Medulla oblongata (tissue), 1 donor: ENCODE measurements around the gene DLGAP1.
"Not testable (repeated sequence)": the region's sequence is repeated elsewhere in the genome, so short reads cannot be mapped to it uniquely, and the experiment has no call there.

Experiments used
- DNase-seq: peaks from one replicate; pipeline ENCODE4 v3.0.0-alpha.2; 2015; ENCODE audit errors: extremely low spot score

The DLGAP1 gene

DNA sequence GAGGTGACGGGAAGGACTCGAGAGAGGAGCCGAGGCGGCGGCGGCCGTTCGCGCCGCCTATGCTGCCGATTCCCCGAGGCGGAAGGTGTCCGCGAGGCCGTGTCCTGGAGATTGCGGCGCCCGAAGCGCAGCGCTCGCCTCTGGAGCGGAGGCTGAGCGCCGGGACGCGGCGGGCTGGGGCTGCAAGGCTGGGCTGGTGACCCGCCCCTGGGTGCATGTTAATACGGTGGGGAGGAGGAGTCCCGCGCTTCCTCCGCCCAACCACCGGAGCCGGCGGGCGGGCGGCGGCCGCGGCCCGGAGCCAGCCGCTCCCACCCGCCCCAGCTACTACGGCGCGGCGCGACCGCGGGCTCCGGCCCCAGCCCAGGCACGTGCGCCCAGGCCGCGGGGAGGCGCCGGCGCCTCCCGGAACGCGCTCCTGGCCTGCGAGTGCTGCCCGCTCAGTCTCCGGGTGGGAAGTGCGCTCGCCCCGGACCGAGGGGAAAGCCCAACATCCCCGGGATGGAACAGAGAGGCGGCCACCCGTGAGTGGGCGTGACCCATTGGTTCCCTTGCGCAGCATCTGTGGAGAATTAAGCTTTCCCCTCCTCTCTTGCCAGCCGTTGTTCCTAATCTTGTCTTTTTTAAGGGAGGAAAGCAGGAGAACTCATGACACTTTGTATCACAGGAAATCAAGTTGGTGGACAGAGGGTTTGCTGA is at the start of gene DLGAP1:
DLGAP1 (minus strand) TSS at position 195 of the 699 bp plus-strand sequence.
- DNase-seq, result peak; percentile 45

DNA sequence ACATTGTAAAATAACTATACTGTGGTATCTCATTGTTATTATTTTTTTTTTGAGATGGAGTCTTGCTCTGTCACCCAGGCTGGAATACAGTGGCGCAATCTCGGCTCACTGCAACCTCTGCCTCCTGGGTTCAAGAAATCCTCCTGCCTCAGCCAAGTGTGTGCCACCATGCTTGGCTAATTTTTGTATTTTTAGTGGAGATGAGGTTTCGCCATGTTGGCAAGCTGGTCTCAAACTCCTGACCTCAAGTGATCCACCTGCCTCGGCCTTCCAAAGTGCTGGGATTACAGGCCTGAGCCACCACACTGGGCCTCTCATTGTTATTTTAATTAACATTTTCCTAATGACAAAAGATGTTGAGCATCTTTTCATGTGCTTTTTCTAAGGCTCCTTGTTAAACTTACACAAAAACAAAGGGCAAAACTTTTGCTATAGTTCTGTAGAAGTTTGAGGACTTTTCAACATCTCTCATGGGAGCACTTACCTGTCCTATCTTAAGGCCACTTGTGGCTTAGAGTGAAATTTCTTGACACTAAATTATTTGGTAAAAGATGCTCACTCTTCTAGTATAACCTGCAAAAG is 39.7 kb upstream of the DLGAP1 start:
- DNase-seq, result not testable (repeated sequence)

DNA sequence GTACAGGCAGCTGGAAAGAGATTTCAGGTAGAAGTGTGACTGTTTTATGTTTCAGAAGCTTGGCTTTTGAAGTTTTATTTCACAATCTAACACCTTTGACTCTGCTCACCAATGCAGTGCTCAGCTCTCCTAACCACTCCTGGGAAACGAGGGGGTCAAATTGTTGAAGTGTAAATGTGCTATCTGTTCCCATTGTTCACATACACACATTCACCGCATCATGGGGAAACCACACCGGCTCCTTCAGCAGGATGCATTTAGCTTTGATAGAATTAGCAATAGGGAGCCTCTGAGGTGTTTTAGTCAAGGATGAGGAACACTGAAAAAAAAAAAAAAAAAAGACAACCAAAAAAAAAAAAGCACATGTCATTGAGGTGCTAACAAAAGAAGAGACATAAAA is 13.4 kb upstream of the DLGAP1 start:
- no peak for DNase-seq

DNA sequence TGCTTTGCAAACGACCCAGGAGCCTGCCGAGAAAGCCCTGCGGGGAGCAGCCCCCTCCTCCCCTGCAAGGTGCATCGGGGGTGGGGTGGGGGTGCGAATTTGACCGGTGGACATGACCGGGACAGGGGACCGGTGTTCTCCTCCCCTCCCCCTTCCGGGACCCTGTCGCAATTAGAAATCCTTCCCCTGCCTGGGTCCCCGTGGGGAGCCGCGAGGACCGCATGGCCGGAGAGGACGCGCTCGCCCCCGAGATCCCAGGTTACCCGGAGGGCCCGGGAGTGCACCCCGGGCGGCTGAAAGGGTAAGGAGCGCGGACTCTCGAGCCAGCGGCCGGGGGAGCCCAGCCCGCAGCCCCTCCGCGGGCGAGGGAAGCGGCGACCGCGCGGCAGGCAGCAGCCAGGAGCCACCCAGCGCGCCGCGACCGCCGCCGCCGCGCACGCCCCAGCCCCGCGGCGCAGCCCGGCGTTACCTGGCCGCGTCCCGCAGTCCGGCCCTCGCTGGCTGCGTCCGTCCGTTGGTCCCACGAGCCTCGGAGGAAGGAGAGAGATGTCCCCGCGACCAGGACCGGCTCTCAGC is 482 bp downstream of the DLGAP1 start:
- no peak for DNase-seq

DNA sequence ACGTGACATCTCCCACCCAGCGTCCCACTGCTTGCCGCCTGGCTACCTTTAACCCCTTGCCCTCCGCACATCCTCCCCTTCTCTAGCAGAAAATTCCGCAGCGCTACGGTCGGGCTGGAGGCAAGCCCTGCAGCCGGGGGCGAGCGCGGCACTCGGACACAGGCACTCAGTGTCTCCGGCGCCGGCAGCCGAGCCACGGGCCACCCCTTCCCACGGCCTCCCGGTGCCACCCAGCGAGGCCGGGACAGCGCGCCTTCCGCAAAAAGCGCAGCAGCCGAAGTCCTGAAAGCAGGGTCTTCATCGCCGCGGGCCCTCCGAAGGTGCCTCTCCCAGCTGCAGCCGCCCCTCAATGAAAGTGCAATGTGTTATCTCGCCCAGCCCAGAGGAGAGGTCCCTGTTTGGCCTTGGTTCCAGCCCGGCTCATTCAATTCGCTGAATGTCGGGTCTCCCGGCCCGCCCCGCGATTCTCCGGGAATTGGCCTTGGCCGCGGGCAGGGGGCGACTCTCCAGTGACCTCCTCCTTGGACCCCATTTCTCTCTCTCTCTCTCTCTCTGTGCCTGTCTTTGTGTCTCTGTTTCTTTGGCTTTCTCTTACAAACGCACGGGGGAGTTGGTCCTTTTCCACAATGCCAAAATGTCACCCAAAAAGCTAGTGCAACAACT is 1.1 kb downstream of the DLGAP1 start:
- DNase-seq, result peak; percentile 9

DNA sequence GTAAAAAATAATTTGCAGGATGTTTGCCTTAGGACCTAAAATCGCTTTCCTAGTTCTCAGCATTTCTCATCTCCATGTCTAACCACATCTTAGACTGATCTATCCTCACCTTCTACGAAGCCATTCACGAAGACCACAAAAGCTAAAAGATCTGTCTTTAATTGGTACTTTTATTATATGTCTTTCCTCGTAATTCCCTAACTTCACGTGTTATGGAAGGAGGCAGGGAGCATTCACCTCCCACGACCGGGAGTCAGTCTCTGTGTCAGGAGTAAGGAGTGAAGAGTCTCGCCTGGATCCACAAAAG is 1.6 kb downstream of the DLGAP1 start:
- no peak for DNase-seq

DNA sequence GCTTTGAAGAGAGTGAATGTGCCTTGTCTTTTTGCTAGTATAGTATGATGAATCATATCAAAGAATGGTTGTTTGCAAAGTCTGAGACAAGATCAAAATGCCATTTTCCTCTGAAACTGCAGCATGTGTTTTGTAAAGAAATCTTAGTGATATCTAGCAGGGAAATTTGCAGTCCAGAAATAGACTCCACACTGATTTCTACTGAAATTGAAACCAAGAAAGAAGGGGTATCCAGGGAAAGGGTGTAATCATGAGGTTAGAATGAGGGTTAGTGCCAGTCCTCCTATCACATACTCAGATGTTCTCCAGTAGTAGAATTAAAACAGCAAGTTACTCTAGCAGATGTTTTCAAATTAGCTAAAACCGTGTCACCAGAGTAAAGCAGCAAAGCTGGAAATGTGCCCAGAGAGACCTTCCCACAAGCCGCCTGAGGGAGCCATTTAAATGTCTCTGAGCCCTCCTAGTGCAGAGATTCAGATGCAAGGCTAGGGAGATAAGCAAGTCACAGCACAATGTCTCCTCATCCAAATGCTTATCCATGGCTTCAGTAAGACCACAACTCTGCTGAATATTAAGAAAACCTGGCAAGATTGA is 4.9 kb downstream of the DLGAP1 start:
- DNase-seq, result peak; percentile 43

DNA sequence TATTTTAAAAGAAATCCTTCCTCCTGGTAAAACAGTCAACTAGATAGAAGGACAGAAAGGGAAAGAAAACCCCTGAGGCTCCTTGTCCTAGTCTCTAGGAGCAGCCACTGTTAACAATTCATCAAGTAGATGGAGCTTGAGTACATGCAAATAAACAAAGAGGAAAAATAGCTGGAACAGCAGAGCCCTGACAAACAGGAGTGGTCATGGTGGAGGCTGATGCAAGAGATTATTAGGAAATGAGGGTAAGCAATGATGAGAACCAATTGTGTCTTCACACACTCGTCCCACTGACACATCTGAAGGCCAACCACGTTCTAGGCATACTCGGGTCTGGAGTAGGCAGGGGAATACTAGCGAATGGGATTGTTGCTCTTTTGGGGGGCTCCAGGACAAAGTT is 9.2 kb downstream of the DLGAP1 start:
- no peak for DNase-seq

DNA sequence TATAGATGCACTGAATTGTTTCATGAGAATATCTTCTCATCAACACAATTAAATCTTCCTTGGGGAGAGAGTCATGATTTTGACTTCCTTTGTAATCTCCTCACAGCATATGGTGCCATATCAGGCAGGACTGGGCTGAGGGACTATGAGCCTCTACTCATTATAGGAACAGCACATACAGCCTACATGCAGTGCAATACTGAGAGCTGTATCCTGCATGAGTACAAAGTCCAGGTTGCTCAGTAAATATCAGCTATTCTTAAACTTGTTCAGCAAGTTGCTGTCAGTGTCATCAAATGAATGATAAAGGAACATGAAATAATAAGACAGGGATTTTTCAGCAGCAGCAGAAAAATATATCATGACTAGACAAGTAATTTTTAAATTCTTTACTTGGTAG is 10.8 kb downstream of the DLGAP1 start:
- no peak for DNase-seq

DNA sequence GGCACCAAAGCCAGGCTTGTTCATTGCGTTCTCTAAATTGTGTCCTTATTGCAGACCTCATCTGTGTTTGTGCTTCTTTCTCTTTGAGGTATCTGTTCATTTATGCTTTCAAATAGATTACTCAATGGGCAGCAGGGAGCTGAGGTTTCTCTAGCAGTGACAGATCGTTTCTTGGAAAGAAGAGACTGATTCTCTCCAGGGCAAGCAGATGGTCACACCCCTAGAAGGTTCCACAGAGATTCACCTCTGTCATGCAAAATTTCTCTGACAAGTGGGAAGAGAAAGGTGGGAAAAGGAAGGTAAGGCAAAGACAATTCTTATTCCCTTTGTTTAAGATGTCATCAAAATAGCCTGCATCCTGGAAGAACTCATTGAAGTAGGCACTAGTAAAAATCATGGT is 14.0 kb downstream of the DLGAP1 start:
- DNase-seq, result no peak

DNA sequence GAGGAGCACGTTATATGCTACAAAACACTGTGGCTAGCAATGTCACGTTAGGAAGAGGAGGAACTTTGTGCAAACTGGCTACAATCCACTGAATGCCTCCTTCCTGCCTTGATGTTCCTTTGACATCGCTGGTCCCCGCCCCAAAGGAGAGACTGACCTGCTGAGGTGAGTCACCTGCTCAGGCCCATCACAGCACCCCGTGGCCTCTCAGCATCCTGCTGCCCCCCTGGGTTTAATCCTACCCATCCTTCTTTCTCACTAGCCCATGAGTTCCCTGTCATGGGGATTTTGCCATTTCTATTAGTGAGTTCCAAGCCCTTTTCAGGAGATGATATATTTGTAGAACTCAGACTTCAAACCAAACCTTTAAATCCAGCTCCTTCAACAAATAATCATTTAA is 16.2 kb downstream of the DLGAP1 start:
- no peak for DNase-seq

DNA sequence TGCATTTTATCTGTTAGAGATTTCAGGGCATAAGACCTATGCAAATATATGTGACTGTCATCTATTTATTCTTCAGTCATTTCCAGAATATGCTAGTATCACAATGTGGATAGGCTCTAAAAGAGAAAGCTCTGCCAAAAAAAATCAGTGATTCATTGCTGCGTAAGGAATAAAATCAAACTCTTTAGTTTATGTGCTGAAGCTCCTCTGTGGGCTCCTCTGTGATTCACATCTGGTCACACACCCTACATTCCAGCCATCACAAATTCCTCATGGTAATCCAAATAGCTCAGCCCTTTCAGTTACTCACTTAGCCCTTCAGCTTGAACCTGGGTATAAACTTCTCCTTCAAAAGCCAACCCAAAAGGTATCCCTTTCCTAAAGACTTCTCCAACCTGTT is 21.4 kb downstream of the DLGAP1 start:
- no peak for DNase-seq

DNA sequence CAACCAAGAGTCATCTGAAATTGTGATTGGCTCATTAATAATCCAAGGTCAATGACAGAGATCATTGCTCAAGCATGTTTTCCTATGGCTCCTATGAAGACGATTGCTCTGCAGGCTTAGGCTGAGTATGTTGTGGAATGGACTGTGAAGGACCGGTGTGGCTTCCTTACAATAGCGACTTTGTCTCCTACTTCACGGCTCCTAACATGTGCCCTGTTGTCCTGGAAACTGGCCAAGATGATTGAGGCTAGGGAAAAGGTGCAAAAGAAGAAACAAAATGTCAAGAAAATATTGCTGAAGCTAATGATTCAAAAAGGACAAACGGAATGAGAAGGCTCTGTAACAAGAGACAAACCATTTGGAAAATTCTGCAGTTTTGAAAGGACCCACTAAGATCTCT is 24.3 kb downstream of the DLGAP1 start:
- no peak for DNase-seq

DNA sequence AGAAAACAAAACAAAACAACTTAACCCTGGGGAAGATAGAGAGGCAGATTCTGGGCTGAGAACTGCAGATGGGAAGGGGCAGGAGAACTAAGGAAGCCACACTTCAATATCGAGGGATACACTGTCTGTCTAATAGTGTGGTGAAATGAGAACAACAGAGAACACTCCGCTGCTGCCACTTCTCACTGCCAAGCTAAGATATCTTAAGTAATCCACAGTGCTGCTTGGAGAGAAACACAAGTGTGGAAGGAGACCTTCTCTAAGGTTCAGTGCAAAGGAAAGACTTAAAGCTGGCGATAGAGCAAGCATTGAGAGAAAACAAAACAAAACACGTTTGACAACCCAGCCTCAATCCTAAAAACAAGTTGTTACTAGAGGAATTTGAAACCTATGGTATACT is 37.4 kb downstream of the DLGAP1 start:
- no peak for DNase-seq

DNA sequence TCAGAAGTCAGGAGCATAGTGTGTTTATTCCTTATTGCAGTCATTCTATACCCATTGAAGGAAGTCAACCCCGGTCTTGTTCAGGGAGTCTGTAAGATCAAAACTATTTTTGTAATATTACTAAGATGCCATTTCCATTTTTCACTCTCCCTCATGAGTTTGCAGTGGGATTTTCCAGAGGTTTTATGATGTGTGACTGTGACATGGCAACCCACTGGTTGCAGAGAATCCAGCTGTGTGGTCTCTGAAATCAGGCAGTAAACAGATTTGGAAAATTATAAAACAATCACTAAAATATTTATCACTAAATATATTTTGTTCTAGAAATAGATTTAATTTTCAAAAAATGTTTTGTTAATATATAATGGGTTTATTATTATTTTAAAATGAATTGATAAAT is 38.1 kb downstream of the DLGAP1 start:
- no peak for DNase-seq

DNA sequence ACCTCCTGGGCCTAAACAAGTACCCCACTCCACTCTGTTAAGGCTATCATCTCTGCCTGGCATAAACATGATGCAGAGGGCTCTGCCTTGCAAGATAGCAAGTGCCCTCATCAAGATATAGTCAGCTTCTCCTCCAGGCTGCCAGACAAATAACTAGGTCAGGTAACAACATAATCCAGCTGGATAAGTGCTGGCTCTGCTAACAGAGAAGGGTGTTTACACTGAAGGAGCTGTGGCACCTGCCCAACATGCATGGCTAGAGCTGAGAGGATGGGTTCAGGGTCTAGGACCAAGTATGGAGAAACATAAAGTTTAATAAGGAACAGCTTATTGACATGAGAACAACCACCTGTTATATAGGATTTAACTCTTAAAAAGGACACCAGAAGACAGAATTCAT is 42.8 kb downstream of the DLGAP1 start:
- DNase-seq, result no peak

DNA sequence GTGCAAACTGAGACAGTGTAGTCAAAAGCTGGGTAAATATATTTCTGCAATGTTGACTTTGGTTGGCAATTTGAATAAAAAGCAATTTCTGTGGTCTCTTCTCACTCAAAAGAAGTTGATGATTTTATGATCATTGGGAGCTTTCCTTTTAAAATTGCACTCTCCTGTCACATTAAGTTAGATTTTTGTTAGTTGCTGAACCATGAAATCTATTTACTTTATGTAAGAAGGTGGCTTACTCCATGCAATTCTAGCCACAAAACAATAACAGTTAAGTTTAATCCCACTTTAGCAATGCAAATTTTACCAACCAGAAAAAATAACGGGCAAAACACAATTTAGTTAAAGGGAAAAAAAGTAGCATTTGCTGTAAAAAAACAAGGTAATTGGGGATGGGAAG is 48.3 kb downstream of the DLGAP1 start:
- DNase-seq, result no peak

DNA sequence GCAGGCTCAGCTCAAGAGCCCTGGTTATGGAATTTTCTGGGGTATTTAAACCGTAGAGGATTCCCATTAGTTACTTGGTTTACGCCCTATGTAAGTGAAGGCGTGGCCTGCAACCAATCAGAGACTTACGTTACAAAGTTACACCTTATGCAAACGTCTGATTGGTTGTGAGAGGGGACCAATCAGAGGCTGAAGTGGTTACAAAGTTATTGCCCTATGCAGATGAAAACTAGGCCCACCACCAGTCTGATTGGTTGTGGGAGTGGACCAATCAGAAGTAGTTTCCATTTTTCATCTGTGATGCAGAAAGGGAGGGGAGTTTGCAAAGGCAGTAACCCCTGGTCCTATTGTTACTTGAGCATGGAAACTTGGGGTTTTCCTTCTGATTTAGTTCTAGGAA is 49.1 kb downstream of the DLGAP1 start:
- DNase-seq, result no peak

DNA sequence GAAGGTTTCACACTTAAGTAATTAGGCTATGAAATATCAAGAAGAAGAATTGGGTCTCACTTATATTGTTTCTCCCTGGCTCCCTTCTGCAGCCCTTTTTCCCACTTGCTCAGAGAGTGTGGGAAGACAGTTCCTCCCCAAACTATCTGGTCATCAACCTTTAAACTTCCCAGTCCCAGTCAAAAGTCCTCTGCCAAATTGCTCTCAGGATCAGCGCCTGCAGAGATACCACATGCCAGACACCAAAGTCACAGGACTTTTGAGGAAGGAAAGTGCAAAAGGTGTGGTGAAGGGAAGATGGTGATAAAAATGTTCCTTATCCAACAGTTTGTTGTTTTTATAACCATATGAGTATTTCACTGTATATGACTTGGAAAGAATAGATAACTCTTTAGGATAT is 51.3 kb downstream of the DLGAP1 start:
- no peak for DNase-seq

DNA sequence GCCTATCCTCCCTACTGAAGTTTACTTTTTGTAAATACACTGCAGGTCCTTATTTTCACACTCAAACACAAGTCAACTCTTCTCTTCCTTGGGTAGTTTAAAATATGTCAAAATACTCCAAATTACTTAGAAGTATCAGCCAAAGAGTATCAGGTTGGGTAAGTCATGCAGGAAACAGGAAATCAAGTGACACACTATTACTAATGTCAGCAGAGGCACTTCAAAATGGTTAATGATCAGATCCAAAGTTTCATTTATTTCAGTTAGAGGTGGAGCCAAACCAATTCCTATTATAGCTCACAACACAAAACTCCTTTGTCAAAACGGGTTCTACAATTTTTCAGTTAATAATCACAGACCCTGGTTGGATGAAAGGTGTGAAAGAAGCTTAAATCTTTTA is 54.2 kb downstream of the DLGAP1 start:
- DNase-seq, result no peak

DNA sequence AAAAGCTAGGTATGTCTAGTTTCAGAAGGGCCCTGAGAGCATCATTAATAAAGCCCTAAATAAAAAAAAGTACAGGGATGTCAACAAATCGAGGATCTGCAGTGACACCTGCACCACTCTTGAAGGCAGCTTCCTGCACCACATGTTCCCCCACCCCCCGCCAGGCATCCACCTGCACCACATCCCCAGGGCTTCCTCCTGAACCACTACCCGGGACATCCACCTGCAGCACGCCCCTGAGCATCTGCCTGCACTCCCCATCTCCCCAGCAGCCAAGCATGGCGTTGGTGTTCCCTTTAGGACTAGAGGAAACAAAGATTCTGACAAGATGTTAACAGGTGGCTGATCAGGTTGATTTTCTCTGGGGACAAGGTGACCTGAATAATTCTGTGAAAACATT is 55.2 kb downstream of the DLGAP1 start:
- DNase-seq, result no peak

DNA sequence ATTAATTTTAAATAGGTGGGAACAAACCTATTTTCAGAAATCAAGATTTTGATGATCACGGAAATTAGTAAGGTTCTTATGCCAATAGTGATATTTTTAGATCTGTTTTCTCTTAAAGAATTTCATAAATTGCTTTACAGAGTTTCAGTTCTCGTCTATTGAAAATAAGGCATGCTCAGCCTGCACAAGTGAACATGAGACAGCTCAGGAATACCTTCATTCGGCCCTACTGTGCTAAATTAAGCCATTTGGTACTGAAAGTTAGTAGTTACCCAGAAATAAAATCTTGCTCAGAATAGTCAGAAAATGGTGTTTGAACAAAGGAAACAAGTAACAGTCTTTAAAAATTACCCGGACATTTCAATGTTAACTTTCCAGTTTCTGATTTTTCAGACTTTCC is 60.4 kb downstream of the DLGAP1 start:
- no peak for DNase-seq

DNA sequence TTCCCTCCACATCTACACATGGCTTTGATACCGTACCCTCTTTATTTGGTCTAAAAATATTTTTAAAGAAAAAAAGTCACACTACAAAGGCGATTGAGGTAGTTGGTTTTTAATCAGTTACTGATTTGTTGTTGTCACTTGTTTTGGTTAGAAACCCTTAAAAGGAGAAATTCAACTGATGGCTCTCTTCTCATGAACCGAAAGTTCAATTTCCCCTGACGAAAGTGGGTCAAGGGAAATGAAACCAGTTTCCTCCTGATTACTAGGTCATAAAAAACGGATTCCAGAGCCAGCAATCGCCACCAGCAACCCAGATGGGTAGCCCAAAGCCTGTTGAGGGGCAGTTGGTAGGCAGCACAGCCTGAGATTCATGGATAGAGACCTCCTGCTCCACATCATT is 63.2 kb downstream of the DLGAP1 start:
- no peak for DNase-seq
